ENCODE data around the gene MYRIP.

The MYRIP gene

GRCh38 chr3:40299130-40299720 lies 489.8 kb downstream of the MYRIP start:
- DNase-seq = no peak

- no peak for DNase-seq
These were observed 490.4 kb downstream of the MYRIP start for GRCh38 chr3:40299721-40300335.

GRCh38 chr3:40302784-40303183 lies 493.4 kb downstream of the MYRIP start:
- DNase-seq = no peak

GRCh38 chr3:40304352-40304751 lies 494.9 kb downstream of the MYRIP start:
- no peak for DNase-seq

GRCh38 chr3:40306336-40306735 lies 496.9 kb downstream of the MYRIP start:
- DNase-seq = no peak

GRCh38 chr3:40307176-40307575 lies 497.8 kb downstream of the MYRIP start:
- DNase-seq = no peak

GRCh38 chr3:40308725-40309417 lies 499.5 kb downstream of the MYRIP start:
- DNase-seq = no peak

GRCh38 chr3:40309418-40309924 lies 500.1 kb downstream of the MYRIP start, which contains the start of gene EIF1B:
Gene EIF1B, plus strand, starts transcription at chr3:40309707. Its CDS starts 235 bp downstream, at chr3:40309942.
- peak; percentile 97 to 99 for DNase-seq

Measured in activated CD4-positive, alpha-beta T cell treated with anti-CD3 and anti-CD28 coated beads for 4 hours (primary cell).